Psoas muscle (tissue), 8 donors: ENCODE measurements around the gene ABCC6. TPM values are rescaled to one million over a fixed set of nuclear protein-coding genes. Genes with fewer than 3 reads are reported as not detected.
"Not testable (repeated sequence)": the region's sequence is repeated elsewhere in the genome, so short reads cannot be mapped to it uniquely, and the experiment has no call there.

Source experiments
- ATAC-seq, 4 donors: fragments of 200-7000 bp; cut with Tn5 transposase; one replicate each; pipeline ENCODE4 v1.9.1; 2020; ENCODE audit warnings: moderate library complexity in 3 of 4, mild to moderate bottlenecking in 2 of 4
- DNase-seq, 2 donors: peaks; one replicate each; pipeline ENCODE4 v3.0.0-alpha.2; 2020
- H3K27ac ChIP-seq: fragments of 200-600 bp; one replicate; pipeline ENCODE4 v1.8.0; 2022
- H3K27me3 ChIP-seq, 3 donors: fragments of 200-600 bp in 1 of 3; one replicate each; pipeline versions ENCODE4 v1.6.1 to v1.8.0; 2013 to 2022; ENCODE audit warnings: low read length in 2 of 3, mild to moderate bottlenecking in 2 of 3, moderate library complexity in 1 of 3; ENCODE audit not compliant: insufficient read depth in 3 of 3
- H3K36me3 ChIP-seq, 2 donors: fragments of 200-600 bp in 1 of 2; one replicate each; pipeline versions ENCODE4 v1.6.1 to v1.8.0; 2013 to 2022; ENCODE audit warnings: low read depth in 1 of 2, mild to moderate bottlenecking in 1 of 2, moderate library complexity in 1 of 2; ENCODE audit not compliant: insufficient read depth in 1 of 2
- H3K4me1 ChIP-seq: fragments of 200-600 bp; one replicate; pipeline ENCODE4 v1.8.0; 2022
- H3K4me3 ChIP-seq: fragments of 200-600 bp; one replicate; pipeline ENCODE4 v1.8.0; 2022; ENCODE audit warnings: mild to moderate bottlenecking
- H3K9me3 ChIP-seq: fragments of 200-600 bp; one replicate; pipeline ENCODE4 v1.8.0; 2022
- WGBS, 3 donors: extraction: QIAGEN DNeasy Blood & Tissue Kit; methylation state at CpG; one replicate each; pipeline versions ENCODE4 v1.1.6 to v1.1.7; 2013; 5-methylcytosine and 5-hydroxymethylcytosine counted together
- intact Hi-C, 2 donors: fragments of 100-400 bp; cut with DNase I; formaldehyde crosslinking; loops; one replicate each; pipeline versions ENCODE4 v1.11.0 to v1.14.2; 2022
- polyA plus RNA-seq, 3 donors: library from polyadenylated mRNA; stranded (reverse); fragments of 200-250 nt; gene quantifications; one replicate each; pipeline ENCODE4 v1.2.3, GENCODE V29; 2013
- total RNA-seq, 4 donors: library from RNA; stranded (reverse); fragmentation: NEBNext Ultra II Directional in 2 of 4; extraction: Animal tissue kit (Norgen Biotek cat#: 25700) in 2 of 4; gene quantifications; one replicate each; pipeline versions ENCODE4 v1.2.1 to v1.2.4, GENCODE V29; 2021 to 2023
- TF ChIP-seq, protein P1 (sequence below): fragments of 200-600 bp; IDR thresholded peaks from one replicate; pipeline ENCODE4 v1.8.0; 2022; ENCODE audit warnings: antibody characterized with exemption
- donor health status: healthy with polysubstance abuse.
- donor health status: DM: no; HTN: no; CAD: no; lungs with moderate emphysema.
- donor health status: Bipolar disorder and iron deficiency.
- donor health status: healthy.
- donor health status: DM: yes; HTN: yes; CAD: no.
- donor health status: DM: no; HTN: no; CAD: no.
- donor health status: DM: no; HTN: no; CAD: no.
- donor health status: DM: yes; HTN: yes; CAD: no.

Gene ABCC6
- total and polyA plus RNA-seq, 7 donors: 0.06 to 3.0 (median 0.32) TPM

DNA sequence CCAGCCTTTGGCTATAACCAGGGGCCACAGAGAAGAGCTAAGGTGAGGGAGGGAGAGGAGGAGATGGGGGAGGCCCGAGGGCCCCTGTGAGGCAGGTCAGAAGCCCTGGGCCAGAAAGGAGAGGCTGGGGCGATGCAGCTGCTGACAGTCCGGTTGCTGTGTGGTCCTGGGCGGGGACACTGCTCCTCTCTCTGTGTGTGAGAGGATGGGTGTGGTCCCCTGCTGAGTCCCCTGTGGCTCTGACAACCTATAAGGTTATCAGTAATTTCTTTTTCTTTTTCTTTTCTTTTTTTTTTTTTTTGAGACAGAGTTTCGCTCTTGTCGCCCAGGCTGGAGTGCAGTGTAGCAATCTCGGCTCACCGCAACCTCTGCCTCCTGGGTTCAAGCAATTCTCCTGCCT lies 18.7 kb downstream of the ABCC6 start:
- H3K36me3 ChIP-seq, H3K9me3 ChIP-seq, H3K27ac ChIP-seq, ATAC-seq, intact Hi-C loops, H3K27me3 ChIP-seq, DNase-seq, H3K4me3 ChIP-seq, H3K4me1 ChIP-seq: not testable (repeated sequence)
- WGBS, 3 donors: 65 to 84% (median 82%) methylated on average over 4 to 8 of the region's 8 CpGs

DNA sequence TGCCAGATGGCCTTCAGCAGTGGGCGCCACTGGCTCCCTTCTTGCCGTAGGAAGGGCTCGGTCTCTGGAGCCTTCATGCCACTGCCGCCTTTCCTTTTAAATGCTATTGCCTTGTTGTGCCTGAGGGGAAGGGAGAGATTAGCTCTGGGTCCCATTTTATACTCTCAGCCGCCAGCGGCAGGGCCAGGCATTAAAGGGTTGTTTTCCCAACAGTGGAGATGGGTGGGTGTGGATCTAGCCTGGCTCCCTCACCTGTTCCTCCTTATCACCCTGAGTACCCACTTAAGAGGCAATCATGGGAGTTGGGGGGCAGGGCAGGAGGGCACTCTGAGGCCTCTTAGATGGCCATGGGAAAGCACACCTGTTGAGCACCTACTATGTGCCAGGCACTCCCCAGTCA lies 19.8 kb downstream of the ABCC6 start:
- ATAC-seq, intact Hi-C loops: not testable (repeated sequence)
- 78 to 86% (median 86%) methylated on average over 6 of the region's 6 CpGs for whole genome bisulfite sequencing, 3 donors

DNA sequence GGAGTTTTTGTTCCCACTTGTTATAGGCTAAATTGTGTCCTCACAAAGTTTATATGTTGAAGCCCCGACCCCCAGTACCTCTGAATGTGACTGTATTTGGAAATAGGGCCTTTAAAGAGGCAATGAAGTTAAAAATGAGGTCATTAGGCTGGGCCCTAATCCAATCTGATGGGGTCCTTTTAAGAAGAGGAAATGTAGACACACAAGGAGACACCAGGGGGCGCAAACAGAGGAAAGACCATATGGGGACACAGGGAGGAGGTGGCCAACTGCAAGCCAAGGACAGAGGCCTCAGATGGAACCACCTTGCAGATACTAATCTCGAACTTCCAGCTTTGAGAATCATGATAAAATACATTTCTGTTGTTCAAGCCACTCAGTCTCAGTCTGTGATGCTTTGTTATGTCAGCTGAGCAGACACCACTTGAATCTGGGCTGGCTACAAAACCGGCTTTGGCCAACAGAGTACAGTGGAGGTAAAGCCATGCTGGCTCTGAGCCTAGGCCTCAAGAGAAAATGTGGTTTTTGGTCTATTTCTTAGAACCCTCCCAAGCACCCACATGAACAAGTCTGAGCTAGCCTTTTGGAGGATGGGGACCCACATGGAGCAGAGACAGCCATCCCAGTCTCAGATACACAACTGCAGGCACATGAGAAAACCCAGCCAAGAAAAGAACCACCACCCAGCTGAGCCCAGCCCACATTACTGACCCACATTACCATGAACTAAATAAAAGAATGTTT lies 20.7 kb downstream of the ABCC6 start:
- DNase-seq, H3K27ac ChIP-seq, H3K4me1 ChIP-seq, H3K36me3 ChIP-seq, H3K4me3 ChIP-seq, intact Hi-C loops, H3K27me3 ChIP-seq, H3K9me3 ChIP-seq: not testable (repeated sequence)
- peak in 3 of 4 donors; percentile 44 to 65 (median 44) for ATAC-seq
- 50 to 66% (median 52%) methylated on average over 3 of the region's 4 CpGs for WGBS, 3 donors
- TF ChIP-seq, protein P1, sequence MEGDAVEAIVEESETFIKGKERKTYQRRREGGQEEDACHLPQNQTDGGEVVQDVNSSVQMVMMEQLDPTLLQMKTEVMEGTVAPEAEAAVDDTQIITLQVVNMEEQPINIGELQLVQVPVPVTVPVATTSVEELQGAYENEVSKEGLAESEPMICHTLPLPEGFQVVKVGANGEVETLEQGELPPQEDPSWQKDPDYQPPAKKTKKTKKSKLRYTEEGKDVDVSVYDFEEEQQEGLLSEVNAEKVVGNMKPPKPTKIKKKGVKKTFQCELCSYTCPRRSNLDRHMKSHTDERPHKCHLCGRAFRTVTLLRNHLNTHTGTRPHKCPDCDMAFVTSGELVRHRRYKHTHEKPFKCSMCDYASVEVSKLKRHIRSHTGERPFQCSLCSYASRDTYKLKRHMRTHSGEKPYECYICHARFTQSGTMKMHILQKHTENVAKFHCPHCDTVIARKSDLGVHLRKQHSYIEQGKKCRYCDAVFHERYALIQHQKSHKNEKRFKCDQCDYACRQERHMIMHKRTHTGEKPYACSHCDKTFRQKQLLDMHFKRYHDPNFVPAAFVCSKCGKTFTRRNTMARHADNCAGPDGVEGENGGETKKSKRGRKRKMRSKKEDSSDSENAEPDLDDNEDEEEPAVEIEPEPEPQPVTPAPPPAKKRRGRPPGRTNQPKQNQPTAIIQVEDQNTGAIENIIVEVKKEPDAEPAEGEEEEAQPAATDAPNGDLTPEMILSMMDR: peak; percentile 16

More for the DNA sequence above, 19.8 kb downstream of the ABCC6 start:
- not testable (repeated sequence) for H3K36me3 ChIP-seq, H3K27me3 ChIP-seq, DNase-seq, H3K27ac ChIP-seq, H3K4me1 ChIP-seq, H3K9me3 ChIP-seq, H3K4me3 ChIP-seq

DNA sequence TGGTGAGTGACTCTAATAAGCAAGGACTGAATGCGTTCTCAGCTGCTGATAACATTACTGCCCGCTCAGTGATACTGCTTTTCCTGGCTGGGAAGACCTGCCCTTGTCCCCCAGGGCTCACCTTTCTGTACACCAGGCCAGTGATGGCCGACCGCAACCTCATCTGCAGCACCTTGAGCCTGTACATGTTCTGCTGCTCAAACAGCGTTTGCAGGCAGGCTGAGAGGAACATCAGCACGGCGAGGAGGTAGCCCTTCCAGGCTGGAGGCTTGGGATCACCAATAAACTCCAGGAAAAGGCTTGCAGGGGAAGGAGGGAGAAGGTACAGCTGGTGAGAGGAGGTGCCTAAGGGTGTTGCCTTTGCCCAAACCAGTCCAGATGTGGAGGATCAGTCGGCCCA lies 21.4 kb downstream of the ABCC6 start:
- H3K4me3 ChIP-seq, intact Hi-C loops, H3K36me3 ChIP-seq, H3K27ac ChIP-seq, H3K27me3 ChIP-seq, H3K9me3 ChIP-seq, ATAC-seq, DNase-seq, H3K4me1 ChIP-seq: not testable (repeated sequence)
- WGBS, 3 donors: 71 to 74% (median 72%) methylated on average over 7 of the region's 8 CpGs

DNA sequence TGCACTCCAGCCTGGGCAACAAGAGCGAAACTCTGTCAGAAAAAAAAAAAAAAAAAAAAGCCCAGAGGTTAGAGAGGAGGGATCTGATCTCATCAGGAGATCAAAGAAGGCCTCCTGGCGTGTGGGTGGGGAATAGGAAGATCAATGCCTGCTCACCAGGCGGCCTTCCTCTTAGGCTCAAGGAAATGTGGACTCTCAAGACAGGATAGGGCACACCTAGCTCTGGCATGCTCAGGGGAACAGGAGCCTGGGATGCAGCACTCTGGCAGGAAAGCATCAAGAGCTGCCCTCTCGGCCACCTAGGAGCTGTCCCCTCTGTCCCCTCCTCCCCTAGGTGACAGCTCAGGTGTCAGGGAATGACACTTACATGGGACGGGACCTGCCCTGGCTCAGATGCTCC lies 22.9 kb downstream of the ABCC6 start:
- H3K4me1 ChIP-seq, intact Hi-C loops, H3K27me3 ChIP-seq, ATAC-seq, H3K27ac ChIP-seq, H3K36me3 ChIP-seq, H3K9me3 ChIP-seq, DNase-seq, H3K4me3 ChIP-seq: not testable (repeated sequence)
- WGBS, 3 donors: 75 to 88% (median 76%) methylated on average over 4 to 5 of the region's 5 CpGs

DNA sequence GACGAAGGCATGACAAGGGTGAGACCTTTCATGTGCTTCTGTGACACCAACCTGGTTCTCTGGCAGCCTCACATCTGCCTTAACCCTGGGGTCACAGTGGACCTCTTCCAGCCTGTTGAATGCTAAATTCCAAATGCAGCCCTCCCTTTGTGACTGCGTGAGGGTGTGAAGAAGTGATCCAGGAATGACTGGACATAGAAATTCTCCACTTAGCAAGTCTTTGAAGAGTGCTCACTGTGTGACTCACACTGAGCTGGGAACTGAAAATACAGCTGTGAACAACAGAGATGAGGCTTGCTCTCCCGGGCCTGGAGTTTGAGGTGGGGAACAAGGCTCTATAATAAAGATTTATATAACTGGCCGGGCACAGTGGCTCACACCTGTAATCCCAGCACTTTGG lies 23.9 kb downstream of the ABCC6 start:
- not testable (repeated sequence) for H3K36me3 ChIP-seq, H3K27ac ChIP-seq, H3K9me3 ChIP-seq, DNase-seq, H3K27me3 ChIP-seq, H3K4me1 ChIP-seq, ATAC-seq, H3K4me3 ChIP-seq
- intact Hi-C loops: loop anchor here (5.0 to 10.0 kb wide), 2 partner anchors 432 to 435 kb away; no protein-coding TSS in a partner anchor
- WGBS, 3 donors: 54 to 61% (median 59%) methylated on average over 4 of the region's 4 CpGs

DNA sequence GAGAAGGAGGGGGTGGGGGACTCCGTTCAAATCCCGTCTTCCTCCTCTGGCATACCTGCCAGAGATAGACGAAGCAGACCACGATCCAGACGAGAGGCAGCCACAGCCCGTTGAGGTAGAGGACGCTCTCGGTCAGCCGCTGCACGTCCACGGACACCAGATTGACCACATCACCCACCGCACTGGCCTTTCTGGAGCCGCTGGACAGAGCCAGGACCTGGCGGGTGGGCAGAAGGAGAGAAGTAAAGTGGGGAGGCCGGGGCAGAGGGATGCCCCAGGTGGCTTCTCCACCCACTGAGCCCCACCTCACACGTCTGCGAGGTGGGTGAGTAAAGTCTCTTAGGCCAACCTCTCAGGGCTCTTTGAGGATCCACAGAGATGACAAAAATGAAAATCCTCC lies 25.3 kb downstream of the ABCC6 start:
- TF ChIP-seq, protein P1: no peak
- Histone ChIP-seq H3K36me3 (no peaks in the 10 kb centered on the region), H3K27me3 (no peaks in the 10 kb centered on the region), H3K27ac (no peak overlapping the region), H3K4me1 (peaks cover 9% of the 10 kb centered on the region), H3K9me3 (no peaks in the 10 kb centered on the region), H3K4me3 (no peak overlapping the region)
- ATAC-seq: no peak
- DNase-seq: no peak
- WGBS, 3 donors: 73 to 84% (median 77%) methylated on average over 14 to 17 of the region's 17 CpGs
- intact Hi-C loops: loop anchor here (5.0 to 10.0 kb wide), 2 partner anchors 431 to 433 kb away; no protein-coding TSS in a partner anchor
